T-helper 9 cell (primary cell): Measurements from ENCODE around the gene CNTNAP2.

Experiments used
- DNase-seq: peaks from one replicate; pipeline ENCODE4 v3.0.0-alpha.2; 2020

Gene CNTNAP2

DNA sequence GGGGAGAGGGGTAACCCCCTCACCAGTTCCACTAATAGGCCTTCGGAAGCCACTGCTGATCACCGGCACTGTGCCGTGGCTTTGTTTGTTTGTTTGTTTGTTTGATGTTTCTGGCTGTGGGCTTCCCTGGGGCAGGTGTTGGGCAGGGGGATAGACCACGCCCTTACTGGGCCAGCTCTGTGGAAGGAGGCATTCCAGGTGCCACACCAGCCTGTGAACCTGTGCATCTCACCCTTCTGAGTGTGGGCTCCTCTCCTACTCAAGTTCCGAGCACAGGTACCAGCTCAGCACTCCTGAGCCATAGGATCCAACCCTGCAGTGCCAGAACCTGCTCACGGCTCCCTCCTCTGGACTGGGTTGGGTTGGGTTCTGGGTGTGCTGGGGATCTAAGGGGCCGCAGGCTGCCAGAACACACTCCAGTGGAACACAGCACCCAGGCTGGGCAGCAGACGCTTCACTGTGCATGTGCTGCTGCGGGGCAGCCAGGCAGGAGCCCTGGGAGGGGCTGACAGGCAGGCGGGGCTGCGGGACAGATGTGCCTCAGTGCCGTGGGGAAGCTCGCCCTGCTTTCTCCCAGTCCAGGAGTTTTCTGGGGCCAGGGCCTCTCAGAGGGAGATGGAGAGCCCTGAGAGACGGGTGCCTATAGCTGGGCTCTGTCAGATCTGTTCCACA, 1053.9 kb downstream of the CNTNAP2 start:
- DNase-seq = no peak

DNA sequence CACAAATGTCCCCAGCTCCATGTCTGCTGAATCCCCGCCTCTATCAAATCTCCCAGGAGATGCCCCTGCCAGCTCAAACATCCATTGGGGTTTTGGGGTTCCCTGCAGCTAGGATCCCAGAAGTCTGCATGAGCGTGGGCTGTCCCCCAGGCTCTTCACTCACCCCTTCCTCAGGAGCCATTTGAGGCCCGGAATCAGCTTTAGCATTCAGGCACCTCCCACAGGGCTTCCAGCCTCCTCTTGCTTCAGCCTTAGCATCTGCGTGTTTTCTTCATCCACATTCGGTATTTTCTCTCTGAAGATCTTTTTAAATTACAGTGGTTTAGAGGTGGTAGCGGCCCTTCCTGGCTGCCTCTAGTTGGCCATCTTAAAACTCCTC, 1054.4 kb downstream of the CNTNAP2 start:
- DNase-seq = no peak

- DNase-seq = no peak
These were observed 1057.3 kb downstream of the CNTNAP2 start for GRCh38 chr7:147173883-147174282.

DNA sequence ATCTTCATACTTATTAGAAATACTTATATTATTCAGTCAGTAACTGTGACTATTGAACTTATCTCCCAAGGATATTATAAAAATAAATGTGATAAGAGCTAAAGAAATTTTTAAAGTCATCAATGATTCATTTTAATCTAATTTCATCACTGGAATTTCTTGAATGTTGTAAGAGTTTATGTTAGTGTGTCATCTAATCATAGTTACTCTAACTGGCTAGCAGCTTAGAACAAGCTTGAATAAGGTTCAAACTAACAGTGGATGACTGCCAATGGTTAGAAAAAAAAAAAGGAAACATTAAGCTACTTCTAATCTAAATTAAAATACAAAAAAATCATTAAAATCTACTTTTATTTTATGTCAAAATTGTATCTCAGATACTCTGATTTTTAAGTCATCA, 1066.3 kb downstream of the CNTNAP2 start:
- DNase-seq = no peak

DNA sequence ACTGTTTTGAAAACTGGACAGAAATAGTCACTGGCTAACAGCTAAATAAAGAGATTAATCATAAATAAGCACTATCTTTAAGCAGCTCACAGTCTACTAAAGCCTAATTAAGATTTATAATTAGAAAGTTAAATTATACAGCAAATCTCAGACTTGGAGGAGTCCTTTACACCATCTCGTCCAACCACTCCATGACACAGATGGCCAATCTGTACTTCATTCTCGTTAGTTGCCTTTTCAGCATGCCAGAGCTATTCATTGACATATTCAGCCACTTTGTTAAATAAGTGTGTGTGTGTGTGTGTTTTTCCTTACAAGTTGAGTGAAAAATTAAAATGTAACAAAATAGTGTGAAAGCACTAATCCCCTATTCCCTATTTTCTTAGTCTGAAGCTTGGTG, 1066.7 kb downstream of the CNTNAP2 start:
- DNase-seq = no peak

DNA sequence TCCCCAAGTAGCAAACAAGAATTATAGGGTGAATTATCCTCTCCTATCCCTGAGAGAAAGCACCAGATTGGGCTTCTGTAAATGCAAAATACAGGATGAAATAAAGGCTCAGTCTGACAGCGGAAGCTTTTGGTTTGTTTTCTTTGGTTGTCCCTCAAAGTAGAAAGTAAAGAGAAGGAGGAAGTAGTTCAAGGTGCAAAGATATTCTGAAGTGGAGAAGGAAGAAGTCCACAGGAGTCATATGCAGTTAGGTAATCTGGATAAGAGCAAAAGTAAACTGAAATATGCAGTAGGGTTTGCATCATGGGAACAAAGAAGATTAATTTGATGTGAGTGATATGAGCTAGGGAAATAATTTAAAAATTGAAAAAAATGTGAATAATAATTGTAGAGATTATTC, 1071.9 kb downstream of the CNTNAP2 start:
- DNase-seq = no peak

- DNase-seq = no peak
These were observed 1076.9 kb downstream of the CNTNAP2 start for GRCh38 chr7:147193476-147193875.

DNA sequence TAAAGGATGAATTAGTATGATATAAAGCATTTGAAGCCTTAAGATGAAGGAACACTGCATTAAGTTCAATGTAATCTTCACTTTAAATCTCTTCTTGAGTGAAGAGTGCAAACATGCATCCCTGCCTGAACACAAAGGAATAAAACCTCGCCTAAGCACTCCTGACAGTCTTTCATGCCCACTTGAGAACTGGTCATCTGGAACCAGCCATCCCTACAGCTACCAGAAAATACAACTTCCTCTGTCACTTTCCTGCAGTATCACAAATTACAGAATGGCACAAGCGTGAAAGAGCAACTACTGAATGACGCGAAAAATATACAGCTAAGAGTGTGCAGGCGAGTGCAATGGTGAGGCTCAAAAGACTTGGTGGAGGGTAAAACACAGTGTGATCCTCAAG, 1079.9 kb downstream of the CNTNAP2 start:
- no peak for DNase-seq

DNA sequence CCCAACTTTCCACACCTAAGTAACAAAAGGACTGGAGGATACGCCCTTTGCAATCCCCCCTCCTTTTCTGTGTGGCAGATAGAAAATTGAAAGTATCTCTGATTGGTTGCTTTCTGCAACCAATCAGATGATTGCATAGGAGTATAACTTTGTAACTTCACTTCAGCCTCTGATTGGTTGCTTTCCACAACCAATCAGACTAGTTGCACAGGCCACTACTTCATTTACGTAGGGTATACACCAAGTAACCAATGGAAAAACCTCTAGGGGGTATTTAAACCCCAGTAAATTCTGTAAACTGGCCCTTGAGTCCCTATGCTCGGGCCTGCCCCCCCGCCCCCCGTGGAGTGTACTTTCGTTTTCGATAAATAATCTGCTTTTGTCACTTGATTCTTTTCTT, 1080.4 kb downstream of the CNTNAP2 start:
- DNase-seq = no peak

GRCh38 chr7:147199868-147200267, 1083.3 kb downstream of the CNTNAP2 start:
- DNase-seq = no peak

- DNase-seq = no peak
These were observed 1091.4 kb downstream of the CNTNAP2 start for GRCh38 chr7:147207988-147208387.

DNA sequence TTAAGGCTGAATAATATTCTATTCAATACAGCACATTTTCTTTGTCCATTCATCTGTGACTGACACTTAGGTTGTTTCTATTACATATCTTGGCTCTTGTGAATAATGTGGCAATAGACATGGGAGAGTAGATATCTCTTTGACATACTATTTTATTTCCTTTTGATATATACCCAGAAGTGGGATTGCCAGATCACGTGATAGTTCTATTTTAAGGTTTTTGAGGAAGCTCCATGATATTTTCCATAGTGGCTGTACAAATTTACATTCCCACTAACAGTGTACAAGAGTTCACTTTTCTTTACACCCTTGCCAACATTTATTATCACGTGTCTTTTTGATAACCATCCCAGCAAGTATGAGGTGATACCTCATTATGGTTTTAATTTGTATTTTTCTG, 1114.7 kb downstream of the CNTNAP2 start:
- no peak for DNase-seq

DNA sequence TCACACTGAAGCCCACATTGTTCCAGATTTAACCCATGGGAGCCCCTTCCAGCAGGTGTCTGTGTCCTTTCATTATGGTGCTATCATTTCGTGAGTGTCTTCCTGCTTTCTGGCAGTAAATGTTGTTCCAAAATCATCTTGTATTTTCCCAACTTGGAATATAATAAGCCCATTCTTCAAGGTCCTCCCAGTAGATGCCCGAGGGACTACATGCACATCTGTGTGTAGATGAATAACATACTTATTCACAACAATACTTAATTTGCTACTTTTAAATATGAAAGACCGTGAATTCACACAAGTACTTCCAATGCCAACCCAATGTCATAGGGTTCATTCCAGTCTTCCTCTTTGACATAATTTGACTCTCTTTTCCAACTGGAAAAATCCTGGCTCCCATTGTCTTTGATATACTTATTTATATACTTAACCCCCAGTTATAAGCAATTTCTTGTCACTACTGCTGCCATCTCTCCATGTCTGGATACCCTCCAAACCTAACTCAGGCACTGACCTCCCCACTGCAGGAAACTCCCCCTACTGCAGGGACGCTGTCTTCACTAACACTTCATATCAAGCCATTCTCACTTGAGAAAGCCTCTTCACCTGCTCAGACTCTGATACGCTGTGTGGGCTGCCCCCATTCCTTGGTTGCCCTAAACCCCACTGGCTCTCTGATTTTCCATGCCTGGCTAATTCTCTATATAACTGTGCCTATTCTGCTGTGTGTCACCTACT, 1119.2 kb downstream of the CNTNAP2 start:
- DNase-seq = no peak

DNA sequence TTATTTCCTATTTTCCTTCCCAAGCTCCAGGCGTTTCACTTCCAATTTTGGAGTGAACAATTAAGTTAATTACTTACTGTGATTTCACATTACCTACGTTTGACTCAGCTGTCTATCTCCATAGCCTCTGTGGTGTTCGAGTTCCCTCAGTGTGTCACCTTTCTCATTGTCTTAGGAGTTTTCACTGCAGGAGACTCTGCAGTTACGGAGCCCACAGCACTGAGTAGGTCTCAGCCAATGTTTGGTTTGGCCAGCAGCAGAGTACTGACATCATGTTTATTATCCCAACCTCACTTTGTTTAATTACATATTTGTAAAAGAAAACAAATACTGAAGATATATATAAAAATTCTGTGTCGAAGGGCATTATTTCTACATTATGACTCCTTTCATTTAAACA, 1123.9 kb downstream of the CNTNAP2 start:
- DNase-seq = no peak

DNA sequence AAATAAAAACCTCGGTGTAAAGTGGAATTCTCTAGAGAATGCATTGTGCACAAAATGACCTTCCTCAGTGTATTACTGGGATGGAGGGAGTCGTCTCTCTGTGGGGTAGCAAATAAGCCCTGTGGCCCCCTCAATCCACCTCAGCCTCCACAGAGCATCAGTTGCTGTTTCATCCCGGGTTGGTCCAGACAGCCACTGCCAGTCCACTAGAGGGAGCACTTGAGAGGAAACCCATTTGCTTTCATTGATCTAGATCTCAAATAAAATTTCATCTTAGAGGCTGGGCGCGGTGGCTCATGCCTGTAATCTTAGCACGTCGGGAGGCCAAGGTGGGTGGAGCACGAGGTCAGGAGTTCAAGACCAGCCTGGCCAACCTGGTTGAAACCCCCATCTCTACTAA, 1128.7 kb downstream of the CNTNAP2 start:
- no peak for DNase-seq

DNA sequence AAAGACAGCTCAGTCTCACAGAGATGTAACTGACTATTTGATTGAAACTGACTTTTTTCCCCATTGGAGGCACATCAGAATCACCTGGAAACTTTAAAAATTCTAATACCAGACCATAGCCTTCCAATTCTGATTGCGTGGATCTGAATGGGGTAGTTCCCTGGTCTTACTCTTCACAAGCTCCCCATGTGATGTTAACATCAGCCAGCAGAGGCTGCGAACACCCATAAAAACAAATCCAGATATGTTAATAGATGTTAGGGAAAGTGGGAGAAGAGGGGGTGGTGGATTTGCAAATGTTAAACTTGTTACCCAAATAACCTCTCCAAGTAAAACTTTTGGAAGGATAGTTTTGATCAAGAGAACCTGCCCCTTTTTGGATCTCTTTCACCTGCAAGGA, 1133.4 kb downstream of the CNTNAP2 start:
- DNase-seq = no peak

GRCh38 chr7:147251751-147252325, 1135.2 kb downstream of the CNTNAP2 start:
- DNase-seq = no peak

DNA sequence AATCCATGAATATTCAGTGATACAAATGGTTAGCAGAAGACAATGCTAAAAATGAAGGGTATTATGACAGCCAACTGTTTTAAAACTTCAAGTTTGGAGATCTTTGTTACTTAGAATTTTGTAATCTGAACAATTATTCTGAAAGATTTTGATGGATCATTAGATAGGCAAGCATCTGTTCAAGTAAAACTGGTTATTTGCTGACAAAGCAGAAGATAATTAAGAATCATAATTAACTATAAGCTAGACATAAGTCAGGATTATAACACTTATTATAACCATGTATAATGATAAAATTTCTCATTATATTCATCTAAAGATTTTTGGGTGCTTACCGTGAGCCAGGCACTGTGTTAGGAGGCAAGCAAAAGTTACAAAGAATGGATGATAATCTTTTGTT, 1145.1 kb downstream of the CNTNAP2 start:
- DNase-seq = no peak

GRCh38 chr7:147265528-147265927, 1148.9 kb downstream of the CNTNAP2 start:
- DNase-seq = no peak

GRCh38 chr7:147276106-147276505, 1159.5 kb downstream of the CNTNAP2 start:
- DNase-seq = no peak

DNA sequence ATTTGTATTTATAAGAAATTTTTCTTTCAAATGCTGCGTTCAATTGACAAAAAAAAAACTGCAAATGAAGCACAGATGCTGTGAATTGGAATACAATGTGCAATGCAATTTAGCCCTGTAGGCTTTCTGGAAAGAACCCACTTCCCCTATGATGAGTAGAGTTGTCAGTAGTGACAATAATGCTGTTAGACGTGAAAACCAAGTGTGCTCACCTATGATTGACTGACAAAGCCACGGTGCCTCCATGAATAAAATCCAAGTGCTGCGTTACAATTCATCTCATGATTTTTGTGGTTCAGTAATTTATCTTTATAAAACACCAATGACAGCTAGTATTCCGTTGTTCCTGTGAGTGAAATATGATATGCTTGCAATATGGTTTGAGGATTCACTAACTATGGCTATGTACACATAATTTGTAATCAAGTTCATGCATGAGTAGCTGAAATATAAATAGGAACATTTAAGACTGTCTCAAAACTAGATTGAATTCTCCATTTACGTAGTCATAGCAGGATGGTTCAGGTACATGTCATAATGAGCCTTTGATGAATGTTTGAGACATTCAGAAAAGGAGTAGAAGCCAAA, 1160.3 kb downstream of the CNTNAP2 start:
- DNase-seq = no peak

DNA sequence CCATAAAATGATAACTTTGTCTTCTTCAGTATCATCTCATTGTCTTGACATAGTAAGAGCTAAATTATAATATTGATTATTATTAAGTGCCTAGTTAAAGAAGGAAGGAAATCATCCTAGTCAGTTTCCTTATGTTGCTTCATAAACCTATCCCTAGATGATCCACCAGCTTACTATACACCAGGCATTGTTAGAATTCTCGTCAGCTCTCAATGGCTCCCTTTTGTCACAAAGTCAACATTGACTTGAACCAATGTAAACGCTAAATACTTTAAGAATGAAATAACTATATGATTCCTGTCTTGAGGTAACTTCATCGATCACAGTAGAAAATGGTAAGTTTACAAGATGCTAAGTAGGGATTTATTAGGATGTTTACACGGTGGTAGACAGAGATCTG, 1162.9 kb downstream of the CNTNAP2 start:
- DNase-seq = no peak

GRCh38 chr7:147279964-147280374, 1163.4 kb downstream of the CNTNAP2 start:
- no peak for DNase-seq

DNA sequence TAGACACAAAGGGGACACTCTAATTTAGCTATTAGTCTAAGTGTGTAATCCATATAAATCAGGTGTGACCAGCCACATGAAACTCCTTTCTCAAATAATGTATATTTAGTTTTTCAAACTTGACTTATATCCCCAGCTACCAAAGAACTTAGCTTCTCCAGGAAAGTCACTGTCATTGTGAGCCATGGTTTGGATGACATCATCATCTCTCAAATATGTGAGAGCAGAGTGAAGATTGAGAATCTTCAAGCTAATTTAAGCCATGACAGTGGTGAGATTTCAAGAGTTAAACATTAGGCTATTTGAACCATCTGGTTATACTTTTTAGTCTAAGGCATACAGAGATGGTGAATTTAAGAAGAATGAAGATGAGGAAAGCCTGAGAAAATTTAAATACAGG, 1165.6 kb downstream of the CNTNAP2 start:
- DNase-seq = no peak
